IMR-90 (cell line): ENCODE data around the gene RIT1.

Experiments
- CEBPB ChIP-seq: IDR thresholded peaks from 2 replicates; pipeline ENCODE4 v1.6.1; 2012; ENCODE audit warnings: low read depth, low read length, improper control_type of control experiment
- CHD1 ChIP-seq: IDR thresholded peaks from 2 replicates; pipeline ENCODE4 v1.6.1; 2012; ENCODE audit warnings: low read depth, low read length, improper control_type of control experiment
- CTCF ChIP-seq: conservative IDR thresholded peaks from 2 replicates; pipeline ENCODE4 v1.5.1; 2012; ENCODE audit warnings: mild to moderate bottlenecking, low read depth, low read length, improper control_type of control experiment
- FOS ChIP-seq: fragments of 150-350 bp; IDR thresholded peaks from 2 replicates; pipeline ENCODE4 v1.6.1; 2016; ENCODE audit warnings: low read depth, low read length
- MAFK ChIP-seq: IDR thresholded peaks from 2 replicates; pipeline ENCODE4 v1.6.1; 2012; ENCODE audit warnings: low read depth, low read length, improper control_type of control experiment
- MXI1 ChIP-seq: IDR thresholded peaks from 2 replicates; pipeline ENCODE4 v1.6.1; 2012; ENCODE audit warnings: low read depth, mild to moderate bottlenecking, low read length, moderate library complexity, borderline replicate concordance
- NFE2L2 ChIP-seq: fragments of 150-350 bp; IDR thresholded peaks from 2 replicates; pipeline ENCODE4 v1.6.1; 2016; ENCODE audit warnings: low read depth, mild to moderate bottlenecking, low read length
- POLR2A ChIP-seq: IDR thresholded peaks from 2 replicates; pipeline ENCODE4 v1.6.1; 2012; ENCODE audit warnings: mild to moderate bottlenecking, low read depth, low read length
- RAD21 ChIP-seq: IDR thresholded peaks from 2 replicates; pipeline ENCODE4 v1.6.1; 2012; ENCODE audit warnings: low read length, improper control_type of control experiment
- RCOR1 ChIP-seq: IDR thresholded peaks from 2 replicates; pipeline ENCODE4 v1.6.1; 2012; ENCODE audit warnings: mild to moderate bottlenecking, low read length, improper control_type of control experiment; ENCODE audit not compliant: insufficient replicate concordance
- RFX5 ChIP-seq: IDR thresholded peaks from 2 replicates; pipeline ENCODE4 v1.8.0; 2012; ENCODE audit warnings: low read depth, mild to moderate bottlenecking, low read length, moderate library complexity
- SMC3 ChIP-seq: fragments of 150-350 bp; IDR thresholded peaks from 2 replicates; pipeline ENCODE4 v1.6.1; 2016; ENCODE audit warnings: low read depth, mild to moderate bottlenecking, antibody characterized with exemption, low read length, moderate library complexity
- USF2 ChIP-seq: fragments of 150-350 bp; IDR thresholded peaks from 2 replicates; pipeline ENCODE4 v1.6.1; 2017; ENCODE audit warnings: mild to moderate bottlenecking, antibody characterized with exemption, low read length, low read depth
- TF ChIP-seq, protein P1 (sequence below): fragments of 150-350 bp; IDR thresholded peaks from 2 replicates; pipeline ENCODE4 v1.6.1; 2016; ENCODE audit warnings: low read depth, mild to moderate bottlenecking, low read length, moderate library complexity, borderline replicate concordance

- TF ChIP-seq NFE2L2 (no peak), MXI1 (no peak), CTCF (no peak), POLR2A (no peak), RCOR1 (no peak), RAD21 (no peak), USF2 (no peak), CHD1 (no peak), FOS (no peak), RFX5 (no peak), SMC3 (no peak), CEBPB (no peak), MAFK (no peak)
- TF ChIP-seq, protein P1, sequence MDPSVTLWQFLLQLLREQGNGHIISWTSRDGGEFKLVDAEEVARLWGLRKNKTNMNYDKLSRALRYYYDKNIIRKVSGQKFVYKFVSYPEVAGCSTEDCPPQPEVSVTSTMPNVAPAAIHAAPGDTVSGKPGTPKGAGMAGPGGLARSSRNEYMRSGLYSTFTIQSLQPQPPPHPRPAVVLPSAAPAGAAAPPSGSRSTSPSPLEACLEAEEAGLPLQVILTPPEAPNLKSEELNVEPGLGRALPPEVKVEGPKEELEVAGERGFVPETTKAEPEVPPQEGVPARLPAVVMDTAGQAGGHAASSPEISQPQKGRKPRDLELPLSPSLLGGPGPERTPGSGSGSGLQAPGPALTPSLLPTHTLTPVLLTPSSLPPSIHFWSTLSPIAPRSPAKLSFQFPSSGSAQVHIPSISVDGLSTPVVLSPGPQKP: no peak
These were observed 54.7 kb downstream of the RIT1 start for GRCh38 chr1:155856257-155856974.
